Endothelial cell of umbilical vein (primary cell): ENCODE data around the gene SYN1. TPM values are rescaled to one million over a fixed set of nuclear protein-coding genes. Genes with fewer than 3 reads are reported as not detected.

Source experiments
- BruUV-seq: library from RNA; stranded (reverse); fragments of 400-500 nt; replicated peaks from 2 replicates; lab custom pipeline; 2021; lab: Mats Ljungman, UMichigan
- CTCF ChIA-PET: fragments of 300-600, 350-600 bp; sonication (Branson Sonifier 250); formaldehyde crosslinking; loops from one replicate; lab custom pipeline; 2021; ENCODE audit warnings: antibody characterized with exemption, inconsistent platforms; lab: Charles Lee
- POLR2A ChIA-PET: fragments of 300-600, 350-600 bp; sonication (Branson Sonifier 250); formaldehyde crosslinking; loops from one replicate; lab custom pipeline; 2021; ENCODE audit warnings: antibody characterized with exemption, inconsistent platforms; lab: Charles Lee
- DNase-seq: peaks from one replicate; pipeline ENCODE4 v3.0.0-alpha.2; 2011; ENCODE audit warnings: low read depth, low spot score
- FAIRE-seq: peaks from 2 replicates; lab custom pipeline; 2011; peaks lifted over from hg19 to GRCh38; lab: Jason Lieb, UNC
- H2AFZ ChIP-seq: 2 replicates; pipeline ENCODE4 v1.6.0; 2012; ENCODE audit warnings: low read depth, low read length, control low read depth, inconsistent platforms
- H3K27ac ChIP-seq: 2 replicates; pipeline ENCODE4 v1.5.1; 2011; ENCODE audit warnings: low read depth, mild to moderate bottlenecking, control low read depth, low read length, moderate library complexity; ENCODE audit not compliant: insufficient read depth
- H3K27me3 ChIP-seq, 2 experiments: 2 replicates each; pipeline versions ENCODE4 v1.6.0 to v1.6.1; 2011; ENCODE audit warnings: low read length in 2 of 2, mixed read lengths in 1 of 2; ENCODE audit not compliant: control insufficient read depth in 2 of 2, insufficient read depth in 2 of 2
- H3K36me3 ChIP-seq, 2 experiments: 2 replicates in 1 of 2; 3 replicates in 1 of 2; pipeline ENCODE4 v1.5.1; 2011; ENCODE audit warnings: low read length in 2 of 2, mild to moderate bottlenecking in 1 of 2, moderate library complexity in 1 of 2; ENCODE audit not compliant: control insufficient read depth in 2 of 2, insufficient read depth in 2 of 2; ENCODE audit errors: extremely low read depth in 1 of 2
- H3K4me1 ChIP-seq: 3 replicates; pipeline ENCODE4 v1.5.1; 2011; ENCODE audit warnings: mild to moderate bottlenecking, low read length; ENCODE audit not compliant: control insufficient read depth, insufficient read depth; ENCODE audit errors: extremely low read depth
- H3K4me2 ChIP-seq: 2 replicates; pipeline ENCODE4 v1.6.1; 2011; ENCODE audit warnings: low read length, control low read depth, mixed read lengths; ENCODE audit not compliant: insufficient read depth
- H3K4me3 ChIP-seq, 3 experiments: fragments of 200-600 bp in 1 of 3; sonication (generic), shearing (Covaris generic) in 1 of 3; replicated peaks in 1 of 3; 2 replicates each; pipeline ENCODE4 v1.5.1; 2011 to 2016; ENCODE audit warnings: control low read depth in 3 of 3, low read length in 3 of 3, mild to moderate bottlenecking in 2 of 3, inconsistent platforms in 1 of 3, low read depth in 1 of 3, moderate library complexity in 1 of 3; ENCODE audit not compliant: insufficient read depth in 1 of 3
- H3K79me2 ChIP-seq: 2 replicates; pipeline ENCODE4 v1.6.0; 2012; ENCODE audit warnings: low read length, inconsistent platforms; ENCODE audit not compliant: control insufficient read depth, insufficient read depth
- H3K9ac ChIP-seq: replicated peaks from 2 replicates; pipeline ENCODE3; 2011; ENCODE audit warnings: low read length, control low read depth; ENCODE audit not compliant: insufficient read depth; ENCODE audit errors: extremely low read depth
- H3K9me1 ChIP-seq: replicated peaks from 3 replicates; pipeline ENCODE4 v1.6.0; 2011; ENCODE audit warnings: mild to moderate bottlenecking, low read length; ENCODE audit not compliant: control insufficient read depth, insufficient read depth; ENCODE audit errors: extremely low read depth
- H3K9me3 ChIP-seq: replicated peaks from 2 replicates; pipeline ENCODE4 v1.5.1; 2012; ENCODE audit warnings: low read length, inconsistent platforms; ENCODE audit not compliant: control insufficient read depth, insufficient read depth
- H4K20me1 ChIP-seq: replicated peaks from 2 replicates; pipeline ENCODE3; 2011; ENCODE audit warnings: mild to moderate bottlenecking, low read length; ENCODE audit not compliant: control insufficient read depth, insufficient read depth; ENCODE audit errors: extremely low read depth
- FOS ChIP-seq: IDR thresholded peaks from 2 replicates; pipeline ENCODE4 v1.6.1; 2011; ENCODE audit warnings: mild to moderate bottlenecking, low read length, moderate library complexity, borderline replicate concordance; ENCODE audit not compliant: insufficient read depth
- JUN ChIP-seq: IDR thresholded peaks from 2 replicates; pipeline ENCODE4 v1.6.1; 2011; ENCODE audit warnings: borderline replicate concordance, low read depth; ENCODE audit not compliant: insufficient read length, insufficient read depth
- MYC ChIP-seq: IDR thresholded peaks from one replicate; pipeline ENCODE4 v1.6.1; 2011; ENCODE audit warnings: mild to moderate bottlenecking, low read depth, low read length
- POLR2A ChIP-seq: IDR thresholded peaks from 2 replicates; pipeline ENCODE4 v1.6.1; 2012; ENCODE audit warnings: low read depth, mild to moderate bottlenecking, control low read depth, low read length
- POLR2AphosphoS5 ChIP-seq: IDR thresholded peaks from 2 replicates; pipeline ENCODE4 v1.6.1; 2012; ENCODE audit warnings: low read depth, mild to moderate bottlenecking, control low read depth, low read length, moderate library complexity; ENCODE audit not compliant: insufficient read depth
- dilution Hi-C: fragments of 300-500 bp; cut with MboI; formaldehyde crosslinking; loops from one replicate; pipeline ENCODE4 v1.15.0; 2019; ENCODE audit warnings: low sequenced_read_pairs; ENCODE audit not compliant: extremely low pct_ligation_motif_present
- intact Hi-C: fragments of 100-400 bp; cut with micrococcal nuclease; formaldehyde crosslinking; loops from one replicate; pipeline ENCODE4 v1.10.0; 2022
- polyA plus RNA-seq, 4 experiments: library from polyadenylated mRNA; depleted of rRNA in 3 of 4; stranded (reverse) in 3 of 4; unstranded in 1 of 4; fragments of >200 nt; gene quantifications; 2 replicates each; pipeline versions ENCODE4 v1.2.1 to v1.2.3, GENCODE V29; 2011 to 2012; ENCODE audit warnings: missing spikeins in 1 of 4
- total RNA-seq: library from RNA; stranded (reverse); gene quantifications from 2 replicates; pipeline ENCODE4 v1.2.3, GENCODE V29; 2021
- TF ChIP-seq, protein P1 (sequence below), 2 donors: IDR thresholded peaks; 1 replicate in 1 of 2; 2 replicates in 1 of 2; pipeline ENCODE4 v1.5.1; 2011; ENCODE audit warnings: low read length in 2 of 2, mild to moderate bottlenecking in 2 of 2, moderate library complexity in 2 of 2, control low read depth in 1 of 2, inconsistent platforms in 1 of 2, low read depth in 1 of 2; ENCODE audit not compliant: insufficient read depth in 1 of 2; ENCODE audit errors: extremely low read depth in 1 of 2

The SYN1 gene
- total and polyA plus RNA-seq, 2 donors (not counting 3 experiments of a cell fraction or from before 2014, with no cell fraction given) = not detected

- Histone ChIP-seq H3K4me1 (peaks cover 17% of the 10 kb centered on the region), H3K36me3 (peaks cover 0 to 2% of the 10 kb centered on the region in 2 experiments), H2AFZ (no peak overlapping the region), H3K27ac (no peak overlapping the region), H4K20me1 (no peaks in the 10 kb centered on the region), H3K4me3 (no peak overlapping the region), H3K4me2 (no peak overlapping the region), H3K27me3 (no peaks in the 10 kb centered on the region), H3K79me2 (peaks cover 3% of the 10 kb centered on the region), H3K9ac (no peak overlapping the region), H3K9me3 (no peaks in the 10 kb centered on the region), H3K9me1 (no peaks in the 10 kb centered on the region)
- TF ChIP-seq FOS (no peak), POLR2AphosphoS5 (no peak), JUN (no peak), MYC (no peak), POLR2A (no peak)
- TF ChIP-seq, protein P1, sequence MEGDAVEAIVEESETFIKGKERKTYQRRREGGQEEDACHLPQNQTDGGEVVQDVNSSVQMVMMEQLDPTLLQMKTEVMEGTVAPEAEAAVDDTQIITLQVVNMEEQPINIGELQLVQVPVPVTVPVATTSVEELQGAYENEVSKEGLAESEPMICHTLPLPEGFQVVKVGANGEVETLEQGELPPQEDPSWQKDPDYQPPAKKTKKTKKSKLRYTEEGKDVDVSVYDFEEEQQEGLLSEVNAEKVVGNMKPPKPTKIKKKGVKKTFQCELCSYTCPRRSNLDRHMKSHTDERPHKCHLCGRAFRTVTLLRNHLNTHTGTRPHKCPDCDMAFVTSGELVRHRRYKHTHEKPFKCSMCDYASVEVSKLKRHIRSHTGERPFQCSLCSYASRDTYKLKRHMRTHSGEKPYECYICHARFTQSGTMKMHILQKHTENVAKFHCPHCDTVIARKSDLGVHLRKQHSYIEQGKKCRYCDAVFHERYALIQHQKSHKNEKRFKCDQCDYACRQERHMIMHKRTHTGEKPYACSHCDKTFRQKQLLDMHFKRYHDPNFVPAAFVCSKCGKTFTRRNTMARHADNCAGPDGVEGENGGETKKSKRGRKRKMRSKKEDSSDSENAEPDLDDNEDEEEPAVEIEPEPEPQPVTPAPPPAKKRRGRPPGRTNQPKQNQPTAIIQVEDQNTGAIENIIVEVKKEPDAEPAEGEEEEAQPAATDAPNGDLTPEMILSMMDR (IDR thresholded peaks at IDR 0.05; ENCODE audit: extremely low read depth in 1 of 2, insufficient read depth in 1 of 2, low read depth in 1 of 2, low read length in 2 of 2) = no peak
- FAIRE-seq (no peak), DNase-seq (no peak)
- POLR2A ChIA-PET = no interaction called here
- CTCF ChIA-PET = no interaction called here
- dilution Hi-C loops (no loop called here), intact Hi-C loops (no loop called here)
- BruUV-seq = no TSS peak
These were observed 31.5 kb downstream of the SYN1 start for GRCh38 chrX:47587906-47588735.
